NCI-H510A (cell line): Measurements from ENCODE around the gene GALNT16.

ENCODE experiments used
- DNase-seq: peaks from one replicate; lab custom pipeline; 2025; lab: John Stamatoyannopoulos, UW

GALNT16 gene

GRCh38 chr14:69335371-69335771 lies 75.4 kb downstream of the GALNT16 start:
- no peak for DNase-seq

DNA sequence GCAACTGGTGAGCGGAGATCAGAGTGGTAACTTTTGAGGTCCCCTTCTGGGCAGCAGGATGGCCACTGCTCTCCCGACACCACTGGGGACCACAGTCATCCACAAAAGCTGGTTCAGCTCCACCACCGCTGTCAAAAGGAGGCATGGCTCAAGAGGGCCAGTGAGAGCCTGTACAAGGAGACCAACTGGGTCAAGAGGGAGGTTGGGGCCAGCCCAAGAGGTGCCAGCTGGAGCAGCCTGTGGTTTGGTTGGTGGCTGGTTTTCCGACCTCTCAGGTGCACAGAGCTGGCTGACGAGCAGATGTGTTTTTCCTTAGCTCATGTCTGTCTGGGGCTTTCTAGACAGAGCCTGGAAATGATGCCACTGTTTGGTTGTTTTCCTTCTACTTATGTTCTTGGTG lies 78.0 kb downstream of the GALNT16 start:
- no peak for DNase-seq

DNA sequence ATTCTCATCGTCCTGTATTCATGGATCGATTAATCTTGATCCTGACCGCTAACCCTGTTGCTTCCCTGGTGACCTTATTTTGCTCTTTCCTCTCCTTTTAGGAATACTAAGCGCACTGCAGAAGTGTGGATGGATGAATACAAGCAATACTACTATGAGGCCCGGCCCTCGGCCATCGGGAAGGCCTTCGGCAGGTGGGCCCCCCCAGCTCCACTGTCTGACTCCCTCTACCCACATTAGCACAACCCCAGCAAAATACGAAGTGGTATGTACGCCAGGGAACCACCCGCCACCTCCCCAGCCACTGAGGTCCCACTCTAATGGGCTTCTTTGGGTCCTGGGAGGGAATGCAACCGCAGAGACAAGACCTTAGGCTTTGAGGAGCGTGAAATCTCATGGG lies 79.5 kb downstream of the GALNT16 start:
- DNase-seq: no peak

DNA sequence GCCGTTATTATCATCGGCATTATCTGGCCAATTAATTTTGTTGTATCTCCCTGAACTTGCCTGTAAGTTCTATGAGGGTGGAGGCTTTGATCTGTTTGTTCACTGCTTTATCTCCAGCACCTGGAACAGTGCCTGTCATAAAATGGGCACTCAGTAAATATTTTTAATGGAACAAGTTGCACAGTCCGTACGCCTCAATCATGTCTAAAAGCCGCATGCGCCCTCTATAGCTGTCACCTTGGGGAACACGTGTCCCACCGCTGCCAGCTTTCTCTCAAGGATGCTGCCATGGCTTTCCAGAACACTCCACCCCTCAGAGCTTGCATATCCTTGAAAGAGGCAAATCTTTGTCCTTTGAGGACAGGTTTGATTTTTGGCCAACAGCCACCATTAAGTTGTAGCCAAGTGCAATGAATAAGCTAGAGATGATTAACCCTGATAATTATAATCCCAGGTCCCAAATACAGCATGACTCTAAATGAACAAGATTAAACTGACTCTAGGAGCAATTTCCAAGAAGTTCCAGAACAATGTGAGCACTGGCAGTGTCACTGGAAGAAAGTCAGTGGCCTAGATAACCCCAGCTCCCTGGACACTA lies 83.1 kb downstream of the GALNT16 start:
- no peak for DNase-seq

DNA sequence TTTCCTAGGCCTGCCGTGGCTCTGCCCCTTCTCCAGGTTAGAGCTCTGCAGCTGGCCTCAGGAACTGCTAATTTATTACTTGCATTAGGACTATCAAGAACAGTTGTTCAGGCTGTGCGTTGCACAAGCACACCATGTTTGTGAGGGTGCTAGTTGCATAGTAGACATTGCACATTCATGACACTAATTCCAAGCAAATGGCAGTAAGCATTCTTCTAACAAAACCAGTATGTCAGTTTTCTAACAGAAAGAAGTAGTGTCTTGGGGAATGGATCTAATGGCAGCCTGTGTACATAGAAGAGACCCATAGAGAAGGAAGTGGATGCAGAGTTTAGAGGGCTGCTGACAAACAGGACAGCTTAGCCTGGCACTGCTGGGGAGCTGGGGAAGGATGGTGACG lies 84.2 kb downstream of the GALNT16 start:
- no peak for DNase-seq

DNA sequence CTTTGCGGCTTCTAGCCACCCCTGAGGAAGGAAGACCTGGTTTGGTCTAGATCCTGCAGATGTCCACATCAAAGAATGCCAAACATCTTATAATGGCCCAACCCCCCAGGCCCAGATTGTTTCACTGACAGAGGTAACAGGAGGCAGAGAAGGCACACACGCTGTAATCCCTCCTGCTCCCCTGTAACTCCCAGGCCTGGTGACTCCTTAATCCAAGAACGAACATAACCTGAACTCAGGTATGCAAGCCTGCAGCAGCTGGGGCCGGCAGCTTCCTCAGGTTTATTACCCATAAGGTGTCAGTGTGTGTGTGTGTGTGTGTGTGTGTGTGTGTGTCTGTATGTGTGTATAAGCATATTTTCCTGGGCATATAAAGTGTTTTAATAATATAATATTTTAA lies 85.4 kb downstream of the GALNT16 start:
- DNase-seq: no peak

DNA sequence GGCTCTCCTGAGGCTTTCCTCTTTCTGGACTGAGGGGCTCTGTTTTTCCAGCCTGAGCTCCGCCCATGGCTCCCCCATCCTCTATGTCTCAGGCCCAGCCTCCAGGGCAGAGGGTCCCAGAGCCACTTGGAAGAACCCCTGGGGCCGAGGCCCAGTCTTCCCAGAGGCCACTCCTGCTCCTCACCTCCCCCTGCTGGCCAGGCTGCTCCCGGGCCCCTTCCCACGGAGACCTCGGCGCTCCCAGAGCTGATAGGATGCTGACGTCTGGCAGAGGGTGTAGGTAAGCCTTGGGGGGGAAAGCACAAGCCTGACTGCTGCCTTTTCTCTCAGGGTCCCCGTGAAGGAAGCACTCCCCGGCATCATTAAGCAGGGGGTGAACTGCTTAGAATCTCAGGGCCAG lies 86.8 kb downstream of the GALNT16 start:
- no peak for DNase-seq

- DNase-seq: no peak
These were observed 89.3 kb downstream of the GALNT16 start for GRCh38 chr14:69349091-69349777.

DNA sequence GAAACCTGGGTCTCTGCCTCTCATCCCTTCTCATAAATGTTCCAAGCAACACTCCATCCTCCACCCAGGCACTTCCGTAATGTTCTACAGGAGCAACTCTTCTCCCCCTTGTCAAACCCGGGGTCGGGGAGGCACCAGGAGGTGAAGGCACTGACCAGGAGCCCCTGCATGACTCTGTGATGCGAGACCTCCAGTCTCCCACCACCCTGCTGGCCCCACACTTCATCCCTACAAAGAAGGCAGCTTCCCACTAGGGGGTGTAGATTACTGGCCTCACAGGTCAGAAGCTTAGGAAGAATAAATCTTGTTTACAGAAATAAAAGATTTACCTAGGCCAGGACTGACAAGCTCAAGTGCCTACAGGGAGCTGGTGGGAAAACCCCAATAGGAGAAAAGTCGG lies 90.9 kb downstream of the GALNT16 start:
- no peak for DNase-seq

DNA sequence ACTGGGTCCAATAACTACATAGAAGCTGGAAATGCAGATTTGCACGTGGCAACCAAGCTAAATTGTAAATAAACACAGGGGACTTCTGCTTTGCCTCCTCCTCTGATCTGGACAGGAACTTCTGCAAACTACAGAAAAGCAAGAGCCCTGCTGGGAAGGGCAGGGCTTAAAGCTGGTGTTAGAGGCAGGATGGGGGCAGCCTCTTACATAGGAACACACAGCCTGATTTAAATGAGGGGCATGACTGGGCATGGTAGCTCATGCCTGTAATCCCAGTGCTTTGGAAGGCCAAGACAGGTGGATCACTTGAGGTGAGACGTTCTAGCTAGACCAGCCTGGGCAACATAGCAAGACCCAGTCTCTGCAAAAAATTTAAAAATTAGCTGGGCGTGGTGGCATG lies 91.4 kb downstream of the GALNT16 start:
- no peak for DNase-seq

DNA sequence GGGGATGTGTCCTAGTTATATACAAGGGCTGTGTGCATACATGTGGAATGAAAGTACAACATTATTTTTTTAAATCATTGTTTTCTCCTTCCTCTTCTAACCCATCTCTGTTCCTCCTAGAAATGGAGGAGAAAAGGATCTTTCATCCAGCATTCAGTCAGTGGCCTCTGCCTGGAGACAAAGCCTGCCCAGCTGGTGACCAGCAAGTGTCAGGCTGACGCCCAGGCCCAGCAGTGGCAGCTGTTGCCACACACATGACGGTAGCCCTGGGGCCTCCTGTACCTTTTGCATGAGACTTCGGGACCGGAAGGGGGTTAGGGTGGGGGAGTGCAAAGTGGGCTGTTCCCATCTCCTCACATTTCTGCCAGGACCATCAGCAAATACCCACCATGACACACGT lies 92.0 kb downstream of the GALNT16 start:
- DNase-seq: no peak

DNA sequence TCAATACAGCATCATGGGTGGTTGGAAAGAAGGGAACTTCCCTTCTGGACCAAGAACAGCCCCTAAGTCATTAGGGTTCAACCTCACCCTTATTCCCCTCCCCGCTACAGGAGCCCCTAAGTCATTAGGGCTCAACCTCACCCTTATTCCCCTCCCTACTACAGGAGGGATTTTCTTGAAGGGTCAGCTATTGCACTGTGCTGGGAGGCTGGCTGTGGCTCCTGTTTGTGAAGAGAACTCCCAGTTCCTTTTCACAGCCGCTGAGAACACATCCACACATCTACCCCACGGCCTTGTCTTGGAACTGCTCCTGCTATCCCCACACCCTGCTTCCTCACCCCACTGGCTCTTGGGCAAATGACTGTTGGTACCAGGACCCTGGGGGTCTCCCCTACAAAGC lies 93.2 kb downstream of the GALNT16 start:
- DNase-seq: no peak

DNA sequence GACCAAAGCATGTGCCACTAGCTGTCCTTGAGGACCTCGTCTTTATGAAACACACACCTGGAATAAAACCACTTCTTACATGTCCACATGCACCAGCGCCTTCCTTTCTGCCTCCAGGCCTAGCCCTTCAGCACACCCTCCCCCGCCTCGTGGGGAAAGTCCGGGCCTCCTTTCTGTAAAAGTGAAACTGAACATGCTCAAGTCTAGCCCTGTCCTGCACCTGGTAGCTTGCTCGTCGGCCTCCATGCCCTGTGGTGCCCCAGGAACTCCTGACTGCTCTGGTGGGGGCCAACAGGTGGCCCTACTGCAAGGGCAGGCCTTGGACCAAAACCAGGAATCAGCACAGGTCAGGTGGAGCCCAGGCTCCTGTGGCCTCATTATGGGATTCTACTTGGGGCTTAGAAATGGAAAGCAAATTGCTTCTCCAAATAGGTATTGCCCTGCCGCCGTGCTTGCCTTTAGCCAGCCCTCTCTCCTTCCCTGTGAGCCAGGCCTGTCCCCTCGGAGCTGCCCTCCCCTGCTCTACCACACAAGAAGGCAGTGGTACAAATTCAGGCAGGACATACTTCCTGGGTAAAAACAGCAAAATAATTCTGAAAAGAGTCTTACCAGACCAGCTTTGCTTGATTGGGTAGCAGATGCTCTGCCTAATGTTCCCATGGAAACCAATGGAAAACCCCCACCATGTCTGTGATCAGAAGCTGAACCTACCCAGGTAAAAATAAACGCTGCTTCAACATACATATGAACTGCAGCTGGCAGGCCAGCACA lies 94.6 kb downstream of the GALNT16 start:
- DNase-seq: no peak

DNA sequence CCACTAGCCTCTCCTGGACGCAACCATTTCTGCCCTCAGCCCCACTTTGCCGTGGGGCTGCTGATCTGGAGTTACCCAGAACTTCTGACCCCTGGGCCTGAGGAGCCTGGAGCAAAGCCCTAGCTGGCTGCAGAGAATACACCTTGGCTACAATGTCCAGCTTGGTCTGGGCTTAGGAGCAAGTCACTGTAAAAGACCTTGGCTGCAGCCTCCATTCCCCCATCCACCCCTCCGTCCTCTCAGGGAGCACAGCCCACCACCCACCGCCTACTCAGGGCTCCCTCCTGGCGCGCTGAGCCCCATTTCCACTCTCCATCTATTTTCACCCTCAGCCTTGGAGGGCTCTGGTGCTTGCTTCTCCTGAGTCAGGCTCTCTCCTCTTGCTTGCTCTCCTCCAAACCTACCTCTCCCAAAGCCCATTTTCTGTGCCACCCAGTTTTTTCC lies 95.2 kb downstream of the GALNT16 start:
- no peak for DNase-seq

- DNase-seq: no peak
These were observed 95.8 kb downstream of the GALNT16 start for GRCh38 chr14:69355607-69356281.

DNA sequence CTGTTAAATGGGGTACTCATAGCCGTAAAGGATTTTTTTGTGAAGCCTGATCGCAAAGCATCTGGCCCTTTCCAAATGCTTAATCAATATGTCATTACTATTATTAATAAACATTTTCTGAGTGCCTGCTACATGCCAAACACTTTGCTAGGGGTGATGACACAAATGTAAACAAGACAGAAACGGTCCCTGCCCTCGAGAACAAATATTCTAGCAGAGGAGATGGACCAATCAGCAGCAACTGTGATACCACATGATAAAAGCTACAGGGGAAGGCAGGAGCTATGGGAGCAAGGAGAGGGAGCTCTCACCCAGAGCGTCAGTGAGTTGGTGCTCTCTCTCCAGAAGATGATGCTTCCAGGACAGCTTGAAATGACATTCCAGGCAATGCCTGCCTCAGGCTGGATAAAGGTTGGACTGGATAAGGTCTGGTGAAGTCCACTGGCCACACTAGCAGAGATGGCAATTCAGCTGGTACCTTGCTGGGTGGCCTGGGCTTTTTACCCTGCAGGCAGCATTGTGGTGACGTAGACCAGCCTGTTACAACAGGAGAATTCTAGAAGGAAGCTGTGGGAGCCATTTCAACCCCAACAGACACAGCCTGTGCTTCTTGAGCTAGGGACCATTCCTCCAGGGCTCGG lies 97.1 kb downstream of the GALNT16 start:
- peak; percentile 25 for DNase-seq

GRCh38 chr14:69357544-69358200 lies 97.7 kb downstream of the GALNT16 start:
- no peak for DNase-seq

GRCh38 chr14:69358233-69358963 lies 98.4 kb downstream of the GALNT16 start:
- no peak for DNase-seq

DNA sequence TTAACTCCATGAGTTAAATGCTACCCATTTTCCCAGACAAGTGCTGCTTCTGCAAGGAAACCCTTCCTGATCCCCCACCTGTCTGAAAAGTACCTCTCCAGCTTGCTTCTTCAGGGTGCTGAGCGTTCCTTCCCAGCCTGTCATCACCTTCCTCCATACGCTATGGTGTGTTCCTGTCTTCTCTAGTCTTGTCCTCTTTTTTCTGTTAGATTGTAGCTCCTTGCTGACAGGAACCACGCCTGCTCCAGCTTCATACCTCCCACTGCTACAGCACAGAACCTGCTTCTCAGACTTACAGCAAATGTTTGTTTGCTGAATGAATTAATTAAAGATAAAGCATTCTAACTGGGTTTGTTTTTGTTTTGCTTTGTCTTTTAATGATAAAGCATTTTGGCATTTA lies 99.0 kb downstream of the GALNT16 start:
- no peak for DNase-seq

GRCh38 chr14:69360438-69361108 lies 100.6 kb downstream of the GALNT16 start:
- no peak for DNase-seq
